H1 (cell line): Measurements from ENCODE around the gene SRMS.

Experiments used
- EP300 ChIP-seq, 2 experiments: IDR thresholded peaks; 1 replicate in 1 of 2; 2 replicates in 1 of 2; pipeline ENCODE4 v1.6.1; 2011 to 2012; ENCODE audit warnings: low read depth in 2 of 2, low read length in 2 of 2, mild to moderate bottlenecking in 2 of 2, borderline replicate concordance in 1 of 2, inconsistent platforms in 1 of 2, moderate library complexity in 1 of 2
- EZH2 ChIP-seq: fragments of 200-600 bp; sonication (generic); IDR thresholded peaks from 2 replicates; pipeline ENCODE4 v1.7.1; 2012; ENCODE audit warnings: low read depth, mild to moderate bottlenecking, moderate library complexity, low read length, inconsistent platforms; ENCODE audit not compliant: severe bottlenecking
- GTF2F1 ChIP-seq: IDR thresholded peaks from 2 replicates; pipeline ENCODE4 v1.6.1; 2012; ENCODE audit warnings: low read depth, low read length, improper control_type of control experiment, borderline replicate concordance
- HDAC2 ChIP-seq, 2 experiments: fragments of 300-600 bp in 1 of 2; sonication (generic) in 1 of 2; IDR thresholded peaks; 2 replicates each; pipeline ENCODE4 v1.6.1; 2011 to 2012; ENCODE audit warnings: low read depth in 2 of 2, low read length in 2 of 2, mild to moderate bottlenecking in 2 of 2, moderate library complexity in 2 of 2, borderline replicate concordance in 1 of 2, inconsistent platforms in 1 of 2
- POLR2A ChIP-seq, 2 experiments: IDR thresholded peaks; 1 replicate in 1 of 2; 2 replicates in 1 of 2; pipeline ENCODE4 v1.6.1; 2011; ENCODE audit warnings: low read depth in 2 of 2, low read length in 2 of 2, mild to moderate bottlenecking in 2 of 2; ENCODE audit errors: control extremely low read depth in 1 of 2
- POLR2AphosphoS5 ChIP-seq: IDR thresholded peaks from 2 replicates; pipeline ENCODE4 v1.6.1; 2011; ENCODE audit warnings: low read depth, low read length
- RAD21 ChIP-seq, 2 experiments: IDR thresholded peaks in 1 of 2; conservative IDR thresholded peaks in 1 of 2; 2 replicates each; pipeline ENCODE4 v1.6.1; 2011; ENCODE audit warnings: low read depth in 2 of 2, low read length in 2 of 2, improper control_type of control experiment in 1 of 2, inconsistent platforms in 1 of 2, mild to moderate bottlenecking in 1 of 2, moderate library complexity in 1 of 2
- RFX5 ChIP-seq: IDR thresholded peaks from 2 replicates; pipeline ENCODE4 v1.6.1; 2011; ENCODE audit warnings: low read depth, low read length, improper control_type of control experiment, borderline replicate concordance
- RNF2 ChIP-seq: fragments of 200-900, 300-1000 bp; sonication (generic); IDR thresholded peaks from 2 replicates; pipeline ENCODE4 v1.7.1; 2016; ENCODE audit warnings: borderline replicate concordance, low read depth, mild to moderate bottlenecking, antibody characterized with exemption, low read length; ENCODE audit not compliant: poor library complexity, severe bottlenecking; ENCODE audit errors: missing control alignments
- SUZ12 ChIP-seq: fragments of 200-600 bp; sonication (generic); IDR thresholded peaks from 2 replicates; pipeline ENCODE4 v1.6.1; 2012; ENCODE audit warnings: mild to moderate bottlenecking, inconsistent platforms, low read length, moderate library complexity, mixed read lengths
- TAF7 ChIP-seq: optimal IDR thresholded peaks from 2 replicates; pipeline ENCODE3; 2011; ENCODE audit warnings: low read depth, mild to moderate bottlenecking, inconsistent platforms, low read length, moderate library complexity, borderline replicate concordance
- TBP ChIP-seq: IDR thresholded peaks from 2 replicates; pipeline ENCODE4 v1.6.1; 2011; ENCODE audit warnings: low read depth, low read length, improper control_type of control experiment
- YY1 ChIP-seq: IDR thresholded peaks from 2 replicates; pipeline ENCODE4 v1.6.1; 2011; ENCODE audit warnings: low read depth, mild to moderate bottlenecking, low read length
- TF ChIP-seq, protein P1 (sequence below), 3 experiments: IDR thresholded peaks; 1 replicate in 2 of 3; 2 replicates in 1 of 3; pipeline versions ENCODE4 v1.5.1 to v1.6.1; 2011; ENCODE audit warnings: low read length in 3 of 3, mild to moderate bottlenecking in 3 of 3, inconsistent platforms in 2 of 3, low read depth in 1 of 3, moderate library complexity in 1 of 3; ENCODE audit not compliant: insufficient read depth in 1 of 3; ENCODE audit errors: control extremely low read depth in 1 of 3

DNA sequence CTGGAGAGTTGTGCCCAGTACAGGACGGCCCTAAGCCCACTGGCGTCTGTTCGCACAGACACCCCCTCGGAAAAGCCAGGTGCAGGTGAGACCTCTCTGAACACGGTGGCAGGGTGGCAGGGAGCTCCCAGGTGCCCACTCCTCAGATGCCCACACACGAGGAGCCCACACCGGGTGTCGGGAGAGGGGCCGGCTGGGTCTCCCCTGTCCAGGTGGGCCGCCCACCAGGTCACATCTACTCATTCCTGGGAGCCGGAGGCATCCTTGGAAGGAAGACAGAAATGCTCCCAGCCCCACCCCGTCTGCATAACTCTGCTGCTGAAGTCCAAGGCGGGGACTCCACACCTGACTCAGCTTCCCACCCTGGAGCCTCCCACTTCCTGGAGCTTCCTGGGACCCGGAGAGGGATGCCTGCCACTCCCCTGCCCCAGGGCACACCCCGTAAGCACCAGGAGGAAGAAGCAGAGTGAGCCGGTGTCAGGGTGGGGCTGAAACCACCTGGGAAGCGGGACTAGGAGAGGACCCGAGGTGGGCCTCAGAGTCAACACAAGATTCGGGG lies 2.5 kb downstream of the SRMS start:
- TF ChIP-seq, protein P1, sequence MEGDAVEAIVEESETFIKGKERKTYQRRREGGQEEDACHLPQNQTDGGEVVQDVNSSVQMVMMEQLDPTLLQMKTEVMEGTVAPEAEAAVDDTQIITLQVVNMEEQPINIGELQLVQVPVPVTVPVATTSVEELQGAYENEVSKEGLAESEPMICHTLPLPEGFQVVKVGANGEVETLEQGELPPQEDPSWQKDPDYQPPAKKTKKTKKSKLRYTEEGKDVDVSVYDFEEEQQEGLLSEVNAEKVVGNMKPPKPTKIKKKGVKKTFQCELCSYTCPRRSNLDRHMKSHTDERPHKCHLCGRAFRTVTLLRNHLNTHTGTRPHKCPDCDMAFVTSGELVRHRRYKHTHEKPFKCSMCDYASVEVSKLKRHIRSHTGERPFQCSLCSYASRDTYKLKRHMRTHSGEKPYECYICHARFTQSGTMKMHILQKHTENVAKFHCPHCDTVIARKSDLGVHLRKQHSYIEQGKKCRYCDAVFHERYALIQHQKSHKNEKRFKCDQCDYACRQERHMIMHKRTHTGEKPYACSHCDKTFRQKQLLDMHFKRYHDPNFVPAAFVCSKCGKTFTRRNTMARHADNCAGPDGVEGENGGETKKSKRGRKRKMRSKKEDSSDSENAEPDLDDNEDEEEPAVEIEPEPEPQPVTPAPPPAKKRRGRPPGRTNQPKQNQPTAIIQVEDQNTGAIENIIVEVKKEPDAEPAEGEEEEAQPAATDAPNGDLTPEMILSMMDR (IDR thresholded peaks at IDR 0.05; ENCODE audit: control extremely low read depth in 1 of 3, insufficient read depth in 1 of 3, low read depth in 1 of 3, low read length in 3 of 3), result no peak
- TF ChIP-seq EZH2 (no peak), TAF7 (no peak), EP300 (IDR thresholded peaks at IDR 0.05; ENCODE audit: borderline replicate concordance in 1 of 2, low read depth in 2 of 2, low read length in 2 of 2) (no peak), POLR2AphosphoS5 (no peak), SUZ12 (no peak), POLR2A (IDR thresholded peaks at IDR 0.05; ENCODE audit: control extremely low read depth in 1 of 2, low read depth in 2 of 2, low read length in 2 of 2) (no peak), RAD21 (IDR thresholded peaks at IDR 0.05 in 1 of 2, conservative IDR thresholded peaks at IDR 0.05 in 1 of 2; ENCODE audit: low read depth in 2 of 2, low read length in 2 of 2) (no peak), TBP (no peak), GTF2F1 (no peak), RFX5 (no peak), HDAC2 (IDR thresholded peaks at IDR 0.05; ENCODE audit: borderline replicate concordance in 1 of 2, low read depth in 2 of 2, low read length in 2 of 2) (no peak), YY1 (no peak), RNF2 (no peak)
